Sigmoid colon (tissue), 7 donors: ENCODE results near the gene FGF9. TPM values are rescaled to one million over a fixed set of nuclear protein-coding genes. Genes with fewer than 3 reads are reported as not detected.

ENCODE experiments used
- DNase-seq: peaks from one replicate; pipeline ENCODE4 v3.0.0-alpha.2; 2019
- H3K27ac ChIP-seq, 4 donors: fragments of 200-600 bp; sonication (generic); one replicate each; pipeline ENCODE4 v1.5.1; 2016 to 2019; ENCODE audit warnings: mild to moderate bottlenecking in 1 of 4
- H3K27me3 ChIP-seq, 3 donors: fragments of 200-600 bp; sonication (generic); one replicate each; pipeline ENCODE4 v1.5.1; 2019; ENCODE audit warnings: mild to moderate bottlenecking in 1 of 3
- H3K36me3 ChIP-seq, 4 donors: fragments of 200-600 bp; sonication (generic); one replicate each; pipeline ENCODE4 v1.5.1; 2016 to 2019
- H3K4me1 ChIP-seq, 4 donors: fragments of 200-600 bp; sonication (generic); one replicate each; pipeline ENCODE4 v1.5.1; 2017 to 2019
- H3K4me3 ChIP-seq, 4 donors: fragments of 200-600 bp; sonication (generic); one replicate each; pipeline ENCODE4 v1.5.1; 2017 to 2019; ENCODE audit warnings: mild to moderate bottlenecking in 2 of 4, moderate library complexity in 1 of 4
- H3K9me3 ChIP-seq, 4 donors: fragments of 200-600 bp in 3 of 4; sonication (generic) in 3 of 4; one replicate each; pipeline versions ENCODE4 v1.5.1 to v1.6.1; 2013 to 2019
- EP300 ChIP-seq, 4 donors: sonication (generic); formaldehyde crosslinking; IDR thresholded peaks; one replicate each; pipeline ENCODE4 v1.6.1; 2017; ENCODE audit warnings: antibody characterized with exemption in 4 of 4
- POLR2A ChIP-seq, 2 donors: fragments of 450-650 bp; IDR thresholded peaks; one replicate each; pipeline ENCODE4 v1.6.1; 2016; ENCODE audit warnings: antibody characterized with exemption in 2 of 2, mild to moderate bottlenecking in 2 of 2, moderate library complexity in 2 of 2
- POLR2AphosphoS5 ChIP-seq, 4 donors: sonication (generic); formaldehyde crosslinking; IDR thresholded peaks; one replicate each; pipeline ENCODE4 v1.6.1; 2017; ENCODE audit warnings: antibody characterized with exemption in 4 of 4
- WGBS, 2 donors: extraction: QIAGEN DNeasy Blood & Tissue Kit; methylation state at CpG; one replicate each; pipeline ENCODE4 v1.1.7; 2013; 5-methylcytosine and 5-hydroxymethylcytosine counted together
- intact Hi-C: fragments of 100-400 bp; cut with DNase I; formaldehyde crosslinking; loops from one replicate; pipeline ENCODE4 v1.15.1; 2023
- polyA plus RNA-seq, 3 donors: library from polyadenylated mRNA; stranded (reverse); fragments of 200-250 nt; gene quantifications; one replicate each; pipeline ENCODE4 v1.2.3, GENCODE V29; 2013
- total RNA-seq, 4 donors: library from RNA; depleted of rRNA; stranded (reverse); fragments of >200 nt; gene quantifications; one replicate each; pipeline ENCODE4 v1.1.0, GENCODE V29; 2016
- TF ChIP-seq, protein P1 (sequence below), 4 experiments: fragments of 450-650 bp in 3 of 4; fragments of 200-600 bp in 1 of 4; IDR thresholded peaks; one replicate each; pipeline ENCODE4 v1.5.1; 2016 to 2019; ENCODE audit warnings: antibody characterized with exemption in 4 of 4, mild to moderate bottlenecking in 3 of 4, moderate library complexity in 2 of 4
- donor health status: healthy with polysubstance abuse.
- donor health status: Bipolar disorder and iron deficiency.
- donor health status: healthy.

The FGF9 gene
- total and polyA plus RNA-seq, 7 donors: 0.36 to 1.4 (median 0.60) TPM

DNA sequence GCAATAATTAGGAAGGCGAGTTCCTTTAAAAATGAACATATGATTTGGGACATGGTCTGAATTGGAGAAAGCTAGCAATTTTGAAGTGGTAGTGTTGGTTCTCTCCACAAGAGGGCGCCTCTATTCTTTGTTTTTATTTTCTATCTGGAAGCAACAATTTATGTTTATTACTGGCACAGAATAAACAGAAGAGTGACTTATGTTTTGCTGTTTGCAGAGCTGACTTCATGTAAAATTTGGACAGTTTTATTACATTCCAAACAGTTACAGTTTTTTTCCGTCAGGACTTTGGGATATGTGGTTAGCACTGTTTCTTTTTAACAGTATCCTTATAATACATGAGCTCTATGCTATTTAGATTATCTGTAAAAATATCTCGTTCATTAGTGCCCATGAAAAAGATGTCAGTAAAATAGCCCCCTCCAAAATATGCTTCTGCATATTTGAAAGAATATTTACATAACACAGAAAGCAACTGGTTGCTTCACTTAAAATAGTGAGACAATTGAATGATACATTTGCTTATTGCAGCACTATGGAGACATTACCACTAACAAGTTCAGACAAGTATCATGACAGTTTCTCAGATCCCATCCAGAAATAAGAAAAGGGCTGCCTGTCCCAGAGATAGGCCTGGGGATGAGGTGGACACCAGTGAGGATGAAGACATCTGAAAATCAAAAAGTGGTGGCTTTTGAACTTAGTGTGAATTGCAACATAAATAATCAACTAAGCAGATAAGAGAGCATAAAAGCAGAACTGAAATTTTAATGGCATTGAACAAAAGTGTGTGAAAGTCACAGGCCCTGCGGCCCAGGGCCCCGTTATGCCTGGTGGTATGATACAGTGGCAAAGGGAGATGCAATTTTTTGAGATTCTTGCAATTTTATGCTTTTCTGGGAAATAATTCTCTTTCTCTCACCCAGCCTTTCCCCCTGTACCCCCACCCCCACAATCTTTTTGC, 32.3 kb upstream of the FGF9 start:
- Histone ChIP-seq H3K36me3 (no peaks in the 10 kb centered on the region), H3K4me3 (no peak overlapping the region), H3K27ac (no peak overlapping the region), H3K9me3 (no peaks in the 10 kb centered on the region), H3K4me1 (no peaks in the 10 kb centered on the region), H3K27me3 (peaks cover 0 to 8% (median 0%) of the 10 kb centered on the region in 3 donors)
- intact Hi-C loops: loop anchor here (2.0 kb wide), 1 partner anchor 640 kb away; no protein-coding TSS in a partner anchor
- TF ChIP-seq, protein P1, sequence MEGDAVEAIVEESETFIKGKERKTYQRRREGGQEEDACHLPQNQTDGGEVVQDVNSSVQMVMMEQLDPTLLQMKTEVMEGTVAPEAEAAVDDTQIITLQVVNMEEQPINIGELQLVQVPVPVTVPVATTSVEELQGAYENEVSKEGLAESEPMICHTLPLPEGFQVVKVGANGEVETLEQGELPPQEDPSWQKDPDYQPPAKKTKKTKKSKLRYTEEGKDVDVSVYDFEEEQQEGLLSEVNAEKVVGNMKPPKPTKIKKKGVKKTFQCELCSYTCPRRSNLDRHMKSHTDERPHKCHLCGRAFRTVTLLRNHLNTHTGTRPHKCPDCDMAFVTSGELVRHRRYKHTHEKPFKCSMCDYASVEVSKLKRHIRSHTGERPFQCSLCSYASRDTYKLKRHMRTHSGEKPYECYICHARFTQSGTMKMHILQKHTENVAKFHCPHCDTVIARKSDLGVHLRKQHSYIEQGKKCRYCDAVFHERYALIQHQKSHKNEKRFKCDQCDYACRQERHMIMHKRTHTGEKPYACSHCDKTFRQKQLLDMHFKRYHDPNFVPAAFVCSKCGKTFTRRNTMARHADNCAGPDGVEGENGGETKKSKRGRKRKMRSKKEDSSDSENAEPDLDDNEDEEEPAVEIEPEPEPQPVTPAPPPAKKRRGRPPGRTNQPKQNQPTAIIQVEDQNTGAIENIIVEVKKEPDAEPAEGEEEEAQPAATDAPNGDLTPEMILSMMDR (IDR thresholded peaks at IDR 0.05): peak in 3 of 4 experiments; percentile 38 to 77 (median 73)
- TF ChIP-seq POLR2A (IDR thresholded peaks at IDR 0.05): no peak
- no peak for DNase-seq
- 30 to 43% methylated on average over 6 of the region's 6 CpGs for WGBS, 2 donors

DNA sequence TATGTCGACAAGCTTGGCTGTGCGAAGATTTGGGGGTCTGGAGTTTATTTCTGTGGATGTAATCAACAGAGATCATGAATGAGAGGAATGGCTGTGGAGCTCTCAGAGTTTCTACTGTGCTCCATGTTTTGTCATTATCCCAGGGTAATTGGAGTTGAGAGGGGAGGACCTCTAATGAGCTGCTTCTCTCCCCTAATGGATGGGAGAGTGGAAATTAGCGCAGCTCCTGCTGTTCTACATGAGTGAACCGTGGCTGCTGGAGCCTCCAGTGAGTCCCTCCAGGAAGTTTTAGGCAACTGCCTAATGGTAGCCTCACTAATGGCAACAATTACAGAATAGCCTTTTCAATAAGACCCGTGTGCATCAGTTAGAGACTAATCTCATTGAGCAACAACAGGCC, 31.3 kb upstream of the FGF9 start:
- H3K27me3 ChIP-seq: peaks cover 0 to 8% (median 0%) of the 10 kb centered on the region in 3 donors
- H3K27ac ChIP-seq: no peak overlapping the region
- TF ChIP-seq EP300 (IDR thresholded peaks at IDR 0.05) (no peak), POLR2AphosphoS5 (IDR thresholded peaks at IDR 0.05) (no peak), POLR2A (IDR thresholded peaks at IDR 0.05) (no peak)
- TF ChIP-seq, protein P1 (IDR thresholded peaks at IDR 0.05): no peak
- H3K4me1 ChIP-seq: no peaks in the 10 kb centered on the region
- no peaks in the 10 kb centered on the region for H3K9me3 ChIP-seq
- H3K4me3 ChIP-seq: no peak overlapping the region
- no peak for DNase-seq
- H3K36me3 ChIP-seq: no peaks in the 10 kb centered on the region
- WGBS, 2 donors: 81 to 89% methylated on average over 5 of the region's 5 CpGs
- intact Hi-C loops: loop anchor here (2.0 kb wide), 1 partner anchor 639 kb away; no protein-coding TSS in a partner anchor

DNA sequence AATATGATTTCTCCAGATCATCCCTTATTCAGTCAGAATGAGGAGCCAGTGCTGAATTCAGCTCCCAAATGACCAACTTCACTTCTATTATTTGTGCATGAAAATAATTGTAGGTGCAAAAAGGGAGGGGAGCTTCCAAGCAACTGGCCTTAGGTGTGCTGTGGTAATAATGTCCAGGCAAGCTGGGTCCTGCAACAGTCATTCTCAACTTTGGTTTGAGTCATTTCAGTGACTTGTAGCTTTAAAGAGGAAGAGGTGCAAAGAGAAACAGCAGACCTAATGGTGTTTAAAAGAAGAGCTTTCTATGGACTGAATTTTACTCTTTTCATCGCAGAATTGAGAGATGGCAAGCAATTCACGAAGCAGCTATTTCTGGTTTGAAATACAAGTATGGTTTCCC, 29.2 kb upstream of the FGF9 start:
- no peak for DNase-seq
- TF ChIP-seq EP300 (IDR thresholded peaks at IDR 0.05) (no peak), POLR2A (IDR thresholded peaks at IDR 0.05) (no peak), POLR2AphosphoS5 (IDR thresholded peaks at IDR 0.05) (no peak)
- TF ChIP-seq, protein P1 (IDR thresholded peaks at IDR 0.05): no peak
- no peaks in the 10 kb centered on the region for H3K4me1 ChIP-seq
- H3K27ac ChIP-seq: no peak overlapping the region
- H3K27me3 ChIP-seq: peaks cover 0 to 8% (median 0%) of the 10 kb centered on the region in 3 donors
- H3K36me3 ChIP-seq: no peaks in the 10 kb centered on the region
- no peak overlapping the region for H3K4me3 ChIP-seq
- H3K9me3 ChIP-seq: no peaks in the 10 kb centered on the region
- whole genome bisulfite sequencing, 2 donors: 91 to 97% methylated on average over 2 of the region's 2 CpGs
- intact Hi-C loops: no loop called here

DNA sequence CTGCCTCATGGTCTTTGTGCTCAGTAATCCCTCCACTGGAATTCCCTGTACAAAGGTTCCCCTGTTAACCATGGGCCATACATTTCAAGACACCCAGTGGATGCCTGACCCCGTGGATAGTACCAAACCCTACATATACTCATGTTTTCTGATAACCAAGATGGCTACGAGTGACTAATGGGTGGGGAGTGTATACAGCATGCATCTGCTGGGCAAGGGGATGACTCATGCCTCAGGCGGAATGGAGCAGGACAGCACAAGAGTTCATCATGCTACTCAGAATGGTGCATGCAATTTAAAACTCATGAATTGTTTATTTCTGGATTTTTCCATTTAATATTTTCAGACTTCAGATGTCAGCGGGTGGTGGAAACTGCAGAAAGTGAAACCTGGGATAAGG, 13.3 kb upstream of the FGF9 start:
- Histone ChIP-seq H3K4me1 (no peaks in the 10 kb centered on the region), H3K27me3 (no peaks in the 10 kb centered on the region), H3K27ac (no peak overlapping the region), H3K36me3 (no peaks in the 10 kb centered on the region), H3K4me3 (no peak overlapping the region), H3K9me3 (peaks cover 0 to 1% (median 0%) of the 10 kb centered on the region in 4 donors)
- TF ChIP-seq POLR2AphosphoS5 (IDR thresholded peaks at IDR 0.05) (no peak), EP300 (IDR thresholded peaks at IDR 0.05) (no peak), POLR2A (IDR thresholded peaks at IDR 0.05) (no peak)
- TF ChIP-seq, protein P1 (IDR thresholded peaks at IDR 0.05): no peak
- intact Hi-C loops: no loop called here
- WGBS, 2 donors: 78 to 79% methylated on average over 4 of the region's 4 CpGs
- no peak for DNase-seq
